Thyroid gland (tissue), 4 donors: ENCODE results near the gene HSD17B12. TPM values are rescaled to one million over a fixed set of nuclear protein-coding genes. Genes with fewer than 3 reads are reported as not detected.
A peak's percentile ranks its signal among the peaks of the same experiment; 100 is the strongest.

ENCODE experiments used
- DNase-seq, 2 donors: peaks; one replicate each; pipeline ENCODE4 v3.0.0-alpha.2; 2019
- H3K27ac ChIP-seq, 3 donors: fragments of 200-600 bp; sonication (generic); 1 replicate in 2 of 3; 2 replicates in 1 of 3; pipeline ENCODE4 v1.5.1; 2016 to 2019; ENCODE audit warnings: mild to moderate bottlenecking in 1 of 3, moderate library complexity in 1 of 3
- H3K27me3 ChIP-seq: fragments of 200-600 bp; sonication (generic); one replicate; pipeline ENCODE4 v1.5.1; 2019
- H3K36me3 ChIP-seq, 2 donors: fragments of 200-600 bp; sonication (generic); one replicate each; pipeline ENCODE4 v1.5.1; 2016 to 2019
- H3K4me1 ChIP-seq, 2 donors: fragments of 200-600 bp; sonication (generic); one replicate each; pipeline ENCODE4 v1.5.1; 2017 to 2019
- H3K4me3 ChIP-seq, 3 donors: fragments of 200-600 bp; sonication (generic); replicated peaks in 1 of 3; 1 replicate in 2 of 3; 2 replicates in 1 of 3; pipeline ENCODE4 v1.5.1; 2016; ENCODE audit warnings: mild to moderate bottlenecking in 1 of 3
- H3K9me3 ChIP-seq: fragments of 200-600 bp; sonication (generic); one replicate; pipeline ENCODE4 v1.5.1; 2017
- POLR2A ChIP-seq, 2 donors: fragments of 450-650 bp; IDR thresholded peaks; one replicate each; pipeline ENCODE4 v1.6.1; 2017; ENCODE audit warnings: antibody characterized with exemption in 2 of 2, mild to moderate bottlenecking in 2 of 2, moderate library complexity in 1 of 2
- WGBS, 2 donors: methylation state at CpG; one replicate each; pipeline ENCODE4 v1.1.5; 2017; 5-methylcytosine and 5-hydroxymethylcytosine counted together
- intact Hi-C: fragments of 100-400 bp; cut with DNase I; formaldehyde crosslinking; loops from one replicate; pipeline ENCODE4 v1.15.1; 2023
- total RNA-seq, 4 donors: library from RNA; depleted of rRNA; stranded (reverse); fragments of >200 nt; gene quantifications; one replicate each; pipeline ENCODE4 v1.2.3, GENCODE V29; 2016
- TF ChIP-seq, protein P1 (sequence below), 6 experiments: fragments of 200-600 bp in 3 of 6; fragments of 450-650 bp in 3 of 6; sonication (generic) in 3 of 6; IDR thresholded peaks; one replicate each; pipeline ENCODE4 v1.5.1; 2016 to 2019; ENCODE audit warnings: antibody characterized with exemption in 6 of 6, mild to moderate bottlenecking in 2 of 6, inconsistent platforms in 1 of 6, moderate library complexity in 1 of 6

HSD17B12 gene
- total RNA-seq, 4 donors from 2014 or later = 70.1 to 104 (median 94.4) TPM

DNA sequence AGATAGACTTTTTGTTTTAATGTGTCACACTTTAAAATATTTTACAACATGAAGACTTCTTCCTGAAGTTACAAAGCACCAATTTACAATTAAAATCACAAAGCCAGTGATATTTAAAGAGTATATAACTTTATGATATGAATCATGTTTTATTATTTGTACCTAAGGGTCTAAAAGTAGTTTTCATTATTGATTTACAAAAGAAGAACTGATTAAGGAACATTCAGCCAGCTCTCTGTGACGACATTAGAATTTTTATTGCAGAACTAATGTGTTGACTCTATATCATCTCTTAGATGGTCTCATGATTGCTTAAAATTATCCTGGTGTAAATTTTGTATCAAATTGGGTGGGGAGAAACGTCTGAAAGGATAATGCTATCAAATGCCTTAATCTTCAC lies 117.3 kb downstream of the HSD17B12 start:
- no peak for TF ChIP-seq POLR2A (IDR thresholded peaks at IDR 0.05)
- TF ChIP-seq, protein P1, sequence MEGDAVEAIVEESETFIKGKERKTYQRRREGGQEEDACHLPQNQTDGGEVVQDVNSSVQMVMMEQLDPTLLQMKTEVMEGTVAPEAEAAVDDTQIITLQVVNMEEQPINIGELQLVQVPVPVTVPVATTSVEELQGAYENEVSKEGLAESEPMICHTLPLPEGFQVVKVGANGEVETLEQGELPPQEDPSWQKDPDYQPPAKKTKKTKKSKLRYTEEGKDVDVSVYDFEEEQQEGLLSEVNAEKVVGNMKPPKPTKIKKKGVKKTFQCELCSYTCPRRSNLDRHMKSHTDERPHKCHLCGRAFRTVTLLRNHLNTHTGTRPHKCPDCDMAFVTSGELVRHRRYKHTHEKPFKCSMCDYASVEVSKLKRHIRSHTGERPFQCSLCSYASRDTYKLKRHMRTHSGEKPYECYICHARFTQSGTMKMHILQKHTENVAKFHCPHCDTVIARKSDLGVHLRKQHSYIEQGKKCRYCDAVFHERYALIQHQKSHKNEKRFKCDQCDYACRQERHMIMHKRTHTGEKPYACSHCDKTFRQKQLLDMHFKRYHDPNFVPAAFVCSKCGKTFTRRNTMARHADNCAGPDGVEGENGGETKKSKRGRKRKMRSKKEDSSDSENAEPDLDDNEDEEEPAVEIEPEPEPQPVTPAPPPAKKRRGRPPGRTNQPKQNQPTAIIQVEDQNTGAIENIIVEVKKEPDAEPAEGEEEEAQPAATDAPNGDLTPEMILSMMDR (IDR thresholded peaks at IDR 0.05) = no peak
- Histone ChIP-seq H3K27me3 (no peaks in the 10 kb centered on the region), H3K9me3 (no peaks in the 10 kb centered on the region), H3K4me1 (no peaks in the 10 kb centered on the region), H3K36me3 (no peaks in the 10 kb centered on the region), H3K27ac (no peak overlapping the region), H3K4me3 (no peak overlapping the region)
- DNase-seq = no peak
- intact Hi-C loops = no loop called here
- WGBS, 2 donors = 86 to 90% methylated on average over 2 of the region's 2 CpGs

GRCh38 chr11:43802509-43802908 lies 122.0 kb downstream of the HSD17B12 start:
- TF ChIP-seq POLR2A (IDR thresholded peaks at IDR 0.05) = no peak
- TF ChIP-seq, protein P1 (IDR thresholded peaks at IDR 0.05) = no peak
- H3K9me3 ChIP-seq = no peaks in the 10 kb centered on the region
- H3K4me3 ChIP-seq = no peak overlapping the region
- intact Hi-C loops = no loop called here
- DNase-seq = no peak
- H3K27ac ChIP-seq = no peak overlapping the region
- peaks cover 0 to 7% of the 10 kb centered on the region in 2 donors for H3K4me1 ChIP-seq
- H3K36me3 ChIP-seq = no peaks in the 10 kb centered on the region
- H3K27me3 ChIP-seq = no peaks in the 10 kb centered on the region

- H3K27me3 ChIP-seq = no peaks in the 10 kb centered on the region
- H3K27ac ChIP-seq = no peak overlapping the region
- H3K9me3 ChIP-seq = no peaks in the 10 kb centered on the region
- no peak for TF ChIP-seq POLR2A (IDR thresholded peaks at IDR 0.05)
- TF ChIP-seq, protein P1 (IDR thresholded peaks at IDR 0.05) = no peak
- H3K36me3 ChIP-seq = no peaks in the 10 kb centered on the region
- DNase-seq = peak; percentile 4 to 5
- intact Hi-C loops = no loop called here
- no peak overlapping the region for H3K4me3 ChIP-seq
- WGBS, 2 donors = 42 to 44% methylated on average over 3 of the region's 3 CpGs
- H3K4me1 ChIP-seq = peaks cover 0 to 7% of the 10 kb centered on the region in 2 donors
These were observed 123.2 kb downstream of the HSD17B12 start for GRCh38 chr11:43803766-43804165.

- H3K4me3 ChIP-seq = no peak overlapping the region
- H3K27me3 ChIP-seq = no peaks in the 10 kb centered on the region
- intact Hi-C loops = no loop called here
- H3K9me3 ChIP-seq = no peaks in the 10 kb centered on the region
- DNase-seq = no peak
- TF ChIP-seq POLR2A (IDR thresholded peaks at IDR 0.05) = no peak
- TF ChIP-seq, protein P1 (IDR thresholded peaks at IDR 0.05) = no peak
- no peak overlapping the region for H3K27ac ChIP-seq
- 94 to 95% methylated on average over 3 of the region's 3 CpGs for WGBS, 2 donors
- peaks cover 0 to 7% of the 10 kb centered on the region in 2 donors for H3K4me1 ChIP-seq
- no peaks in the 10 kb centered on the region for H3K36me3 ChIP-seq
These were observed 126.4 kb downstream of the HSD17B12 start for GRCh38 chr11:43806976-43807375.

DNA sequence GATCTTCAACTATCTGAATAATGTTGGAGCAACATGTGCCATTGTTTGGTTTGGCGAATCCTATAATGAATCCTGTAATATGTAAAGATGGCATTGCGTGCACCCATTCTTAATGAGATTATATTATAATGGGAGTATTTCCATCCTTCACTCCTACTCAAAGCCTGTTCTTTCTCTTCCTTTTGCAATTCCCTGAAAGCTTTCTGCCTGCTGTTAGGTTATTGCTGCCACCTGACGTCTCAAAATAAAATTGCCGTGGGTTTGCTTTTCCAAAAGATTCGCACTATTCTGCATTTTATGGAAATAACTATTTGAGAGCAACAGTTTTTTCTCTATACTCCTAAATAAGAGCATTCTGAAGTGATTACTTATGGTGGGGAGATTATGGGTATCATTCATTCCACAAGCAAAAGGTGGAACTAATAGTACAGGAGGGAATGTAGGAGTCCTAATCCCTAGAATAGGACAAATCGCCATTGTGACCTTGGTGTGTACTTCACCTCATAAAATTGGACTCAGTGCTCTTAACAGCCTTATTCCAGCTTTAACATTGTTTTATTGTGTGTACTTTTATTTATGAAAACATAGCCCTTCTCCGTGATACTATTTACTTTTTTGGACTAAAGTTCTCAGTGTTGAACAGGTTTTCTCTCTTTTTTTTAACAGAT lies 130.5 kb downstream of the HSD17B12 start:
- DNase-seq = no peak
- no peaks in the 10 kb centered on the region for H3K27me3 ChIP-seq
- intact Hi-C loops = no loop called here
- WGBS, 2 donors = 89 to 95% methylated on average over 7 of the region's 7 CpGs
- TF ChIP-seq, protein P1 (IDR thresholded peaks at IDR 0.05) = no peak
- TF ChIP-seq POLR2A (IDR thresholded peaks at IDR 0.05) = no peak
- H3K4me1 ChIP-seq = no peaks in the 10 kb centered on the region
- H3K27ac ChIP-seq = no peak overlapping the region
- H3K36me3 ChIP-seq = peaks cover 0 to 3% of the 10 kb centered on the region in 2 donors
- H3K4me3 ChIP-seq = no peak overlapping the region
- H3K9me3 ChIP-seq = no peaks in the 10 kb centered on the region
